ENCODE results near the gene MYO1C. TPM values are rescaled to one million over a fixed set of nuclear protein-coding genes. Genes with fewer than 3 reads are reported as not detected.
"Not testable (repeated sequence)": the region's sequence is repeated elsewhere in the genome, so short reads cannot be mapped to it uniquely, and the experiment has no call there.

MYO1C gene
- total RNA-seq, 1 donor from 2014 or later, result 211 TPM

- DNase-seq (ENCODE audit: low read depth, low spot score), result no peak
Measured at GRCh38 chr17:1462164-1463112, 30.0 kb downstream of the MYO1C start.

- no peak for DNase-seq (ENCODE audit: low read depth, low spot score)
Measured at GRCh38 chr17:1461198-1461944, 31.1 kb downstream of the MYO1C start.

- no peak for DNase-seq (ENCODE audit: low read depth, low spot score)
Measured at GRCh38 chr17:1460233-1460632, 32.3 kb downstream of the MYO1C start.

- DNase-seq (ENCODE audit: low read depth, low spot score), result peak; percentile 73
Measured at GRCh38 chr17:1455797-1456599, 36.5 kb downstream of the MYO1C start, which contains the start of gene CRK. Gene CRK (minus strand): TSS chr17:1456232. CDS start chr17:1456117, 115 bp downstream.

GRCh38 chr17:1455291-1455796, 37.1 kb downstream of the MYO1C start:
- DNase-seq (ENCODE audit: low read depth, low spot score), result no peak

- no peak for DNase-seq (ENCODE audit: low read depth, low spot score)
Measured at GRCh38 chr17:1454541-1454940, 37.9 kb downstream of the MYO1C start.

- not testable (repeated sequence) for DNase-seq (ENCODE audit: low read depth, low spot score)
Measured at GRCh38 chr17:1453694-1454093, 38.8 kb downstream of the MYO1C start.

GRCh38 chr17:1452836-1453235, 39.6 kb downstream of the MYO1C start:
- DNase-seq (ENCODE audit: low read depth, low spot score), result no peak

GRCh38 chr17:1450261-1450660, 42.2 kb downstream of the MYO1C start:
- DNase-seq (ENCODE audit: low read depth, low spot score), result not testable (repeated sequence)

- DNase-seq (ENCODE audit: low read depth, low spot score), result no peak
Measured at GRCh38 chr17:1449412-1449967, 43.0 kb downstream of the MYO1C start.

- DNase-seq (ENCODE audit: low read depth, low spot score), result no peak
Measured at GRCh38 chr17:1447052-1447451, 45.4 kb downstream of the MYO1C start.

GRCh38 chr17:1446201-1446600, 46.3 kb downstream of the MYO1C start:
- DNase-seq (ENCODE audit: low read depth, low spot score), result no peak

GRCh38 chr17:1445695-1446094, 46.8 kb downstream of the MYO1C start:
- not testable (repeated sequence) for DNase-seq (ENCODE audit: low read depth, low spot score)

- DNase-seq (ENCODE audit: low read depth, low spot score), result not testable (repeated sequence)
Measured at GRCh38 chr17:1442721-1443120, 49.8 kb downstream of the MYO1C start.

- DNase-seq (ENCODE audit: low read depth, low spot score), result no peak
Measured at GRCh38 chr17:1442187-1442586, 50.3 kb downstream of the MYO1C start.

- DNase-seq (ENCODE audit: low read depth, low spot score), result no peak
Measured at GRCh38 chr17:1440921-1441320, 51.6 kb downstream of the MYO1C start.

GRCh38 chr17:1438593-1439083, 53.8 kb downstream of the MYO1C start:
- no peak for DNase-seq (ENCODE audit: low read depth, low spot score)

- no peak for DNase-seq (ENCODE audit: low read depth, low spot score)
Measured at GRCh38 chr17:1435326-1435725, 57.2 kb downstream of the MYO1C start.

- DNase-seq (ENCODE audit: low read depth, low spot score), result no peak
Measured at GRCh38 chr17:1434150-1434549, 58.3 kb downstream of the MYO1C start.

- DNase-seq (ENCODE audit: low read depth, low spot score), result no peak
Measured at GRCh38 chr17:1431631-1432104, 60.8 kb downstream of the MYO1C start.

All from pulmonary artery endothelial cell (primary cell).